MM.1S (cell line): ENCODE measurements around the gene TMEM117.

Experiments used
- DNase-seq: peaks from one replicate; pipeline ENCODE4 v3.0.0-alpha.2; 2015
- H2AFZ ChIP-seq: fragments of 300-600 bp; sonication (generic); 2 replicates; pipeline ENCODE4 v1.6.0; 2016; ENCODE audit warnings: antibody characterized with exemption, low read length
- H3F3A ChIP-seq: fragments of 300-600 bp; sonication (generic); 2 replicates; pipeline ENCODE4 v1.6.1; 2016; ENCODE audit warnings: mild to moderate bottlenecking, antibody characterized with exemption, low read length, moderate library complexity, mixed read lengths; ENCODE audit not compliant: insufficient read depth
- H3K27ac ChIP-seq: fragments of 300-600 bp; sonication (generic); 2 replicates; pipeline ENCODE4 v1.5.1; 2016; ENCODE audit warnings: mild to moderate bottlenecking, low read length
- H3K27me3 ChIP-seq: fragments of 300-600 bp; sonication (generic); replicated peaks from 2 replicates; pipeline ENCODE4 v1.6.0; 2016; ENCODE audit warnings: low read length; ENCODE audit not compliant: insufficient read depth
- H3K36me3 ChIP-seq: fragments of 300-600 bp; sonication (generic); replicated peaks from 2 replicates; pipeline ENCODE4 v1.6.1; 2016; ENCODE audit warnings: mild to moderate bottlenecking, low read length, mixed read lengths; ENCODE audit not compliant: insufficient read depth
- H3K4me1 ChIP-seq: fragments of 300-600 bp; sonication (generic); 2 replicates; pipeline ENCODE4 v1.6.1; 2016; ENCODE audit warnings: low read length, mixed read lengths
- H3K4me2 ChIP-seq: fragments of 300-600 bp; sonication (generic); 2 replicates; pipeline ENCODE4 v1.6.0; 2016; ENCODE audit warnings: low read depth, low read length
- H3K4me3 ChIP-seq: fragments of 300-600 bp; sonication (generic); 2 replicates; pipeline ENCODE4 v1.5.1; 2016; ENCODE audit warnings: low read length, mixed read lengths
- H3K79me2 ChIP-seq: fragments of 300-600 bp; sonication (generic); 2 replicates; pipeline ENCODE4 v1.6.1; 2016; ENCODE audit warnings: mixed run types, low read length, mixed read lengths
- H3K9ac ChIP-seq: fragments of 300-600 bp; sonication (generic); 2 replicates; pipeline ENCODE4 v1.6.1; 2016; ENCODE audit warnings: low read length, mixed read lengths
- H3K9me2 ChIP-seq: fragments of 300-600 bp; sonication (generic); replicated peaks from 2 replicates; pipeline ENCODE4 v1.6.1; 2016; ENCODE audit warnings: mild to moderate bottlenecking, low read length, mixed read lengths; ENCODE audit not compliant: insufficient read depth
- H3K9me3 ChIP-seq: fragments of 300-600 bp; sonication (generic); replicated peaks from 2 replicates; pipeline ENCODE4 v1.6.1; 2016; ENCODE audit warnings: mild to moderate bottlenecking, low read length, mixed read lengths; ENCODE audit not compliant: insufficient read depth
- H4K20me1 ChIP-seq: fragments of 300-600 bp; sonication (generic); 2 replicates; pipeline ENCODE4 v1.6.1; 2016; ENCODE audit warnings: mild to moderate bottlenecking, low read length, moderate library complexity, mixed read lengths; ENCODE audit not compliant: insufficient read depth
- CTCF ChIP-seq: fragments of 300-600 bp; sonication (generic); IDR thresholded peaks from 2 replicates; pipeline ENCODE4 v1.5.1; 2016; ENCODE audit warnings: antibody characterized with exemption, low read length, mixed read lengths
- EZH2 ChIP-seq: fragments of 300-600 bp; sonication (generic); optimal IDR thresholded peaks from 2 replicates; pipeline ENCODE3; 2017; ENCODE audit warnings: low read depth, mild to moderate bottlenecking, antibody characterized with exemption, low read length, mixed read lengths
- EZH2phosphoT487 ChIP-seq: fragments of 300-600 bp; sonication (generic); IDR thresholded peaks from 2 replicates; pipeline ENCODE4 v1.6.1; 2018; ENCODE audit warnings: antibody characterized with exemption, low read length

Gene TMEM117

GRCh38 chr12:43979450-43979849, 143.6 kb downstream of the TMEM117 start:
- no peaks in the 10 kb centered on the region for H3K9me2 ChIP-seq
- H4K20me1 ChIP-seq, result no peaks in the 10 kb centered on the region
- no peak overlapping the region for H3K4me2 ChIP-seq
- no peak for TF ChIP-seq EZH2
- TF ChIP-seq CTCF, result no peak
- TF ChIP-seq EZH2phosphoT487, result no peak
- no peak overlapping the region for H3K4me3 ChIP-seq
- H3K79me2 ChIP-seq, result no peaks in the 10 kb centered on the region
- H3K9ac ChIP-seq, result no peak overlapping the region
- H3K36me3 ChIP-seq, result no peaks in the 10 kb centered on the region
- no peaks in the 10 kb centered on the region for H3K4me1 ChIP-seq
- H3F3A ChIP-seq, result 0 out of 2 replicates have a peak, but pooled peaks cover under 1% of the 10 kb centered on the region
- H3K27me3 ChIP-seq, result no peaks in the 10 kb centered on the region
- no peak for DNase-seq
- H2AFZ ChIP-seq, result no peak overlapping the region
- no peaks in the 10 kb centered on the region for H3K9me3 ChIP-seq
- no peak overlapping the region for H3K27ac ChIP-seq

- no peaks in the 10 kb centered on the region for H3K9me2 ChIP-seq
- no peak overlapping the region for H3K4me2 ChIP-seq
- no peaks in the 10 kb centered on the region for H3F3A ChIP-seq
- H3K4me3 ChIP-seq, result no peak overlapping the region
- no peaks in the 10 kb centered on the region for H3K4me1 ChIP-seq
- no peaks in the 10 kb centered on the region for H4K20me1 ChIP-seq
- H3K79me2 ChIP-seq, result no peaks in the 10 kb centered on the region
- H3K27ac ChIP-seq, result no peak overlapping the region
- no peak for TF ChIP-seq EZH2
- TF ChIP-seq CTCF, result no peak
- TF ChIP-seq EZH2phosphoT487, result no peak
- no peaks in the 10 kb centered on the region for H3K27me3 ChIP-seq
- no peak overlapping the region for H2AFZ ChIP-seq
- no peak overlapping the region for H3K9ac ChIP-seq
- no peak for DNase-seq
- no peaks in the 10 kb centered on the region for H3K36me3 ChIP-seq
- no peaks in the 10 kb centered on the region for H3K9me3 ChIP-seq
Observed at GRCh38 chr12:43980627-43981191, 144.8 kb downstream of the TMEM117 start.

- H2AFZ ChIP-seq, result no peak overlapping the region
- H3K4me1 ChIP-seq, result no peaks in the 10 kb centered on the region
- no peak overlapping the region for H3K27ac ChIP-seq
Observed at GRCh38 chr12:43981726-43982125, 145.8 kb downstream of the TMEM117 start.

GRCh38 chr12:43982544-43982943, 146.7 kb downstream of the TMEM117 start:
- Histone ChIP-seq H2AFZ (no peak overlapping the region), H3K4me1 (no peaks in the 10 kb centered on the region), H3K27ac (no peak overlapping the region), H3F3A (no peaks in the 10 kb centered on the region), H3K27me3 (no peaks in the 10 kb centered on the region), H3K9ac (no peak overlapping the region), H3K9me3 (no peaks in the 10 kb centered on the region), H3K79me2 (no peaks in the 10 kb centered on the region), H3K4me2 (no peak overlapping the region), H4K20me1 (no peaks in the 10 kb centered on the region), H3K9me2 (no peaks in the 10 kb centered on the region), H3K36me3 (no peaks in the 10 kb centered on the region), H3K4me3 (no peak overlapping the region)
- TF ChIP-seq CTCF (no peak), EZH2 (no peak), EZH2phosphoT487 (no peak)
- DNase-seq, result no peak

More at GRCh38 chr12:43981726-43982125, 145.8 kb downstream of the TMEM117 start:
- Histone ChIP-seq H3K79me2 (no peaks in the 10 kb centered on the region), H3K36me3 (no peaks in the 10 kb centered on the region), H3F3A (no peaks in the 10 kb centered on the region), H3K9me3 (no peaks in the 10 kb centered on the region), H3K4me3 (no peak overlapping the region), H3K9ac (no peak overlapping the region), H4K20me1 (no peaks in the 10 kb centered on the region), H3K4me2 (no peak overlapping the region), H3K9me2 (no peaks in the 10 kb centered on the region), H3K27me3 (no peaks in the 10 kb centered on the region)
- TF ChIP-seq EZH2phosphoT487, result no peak
- TF ChIP-seq EZH2, result no peak
- DNase-seq, result no peak
